ENCODE measurements around the gene ZBED4.

Gene ZBED4

GRCh38 chr22:49922484-49922883 lies 68.8 kb downstream of the ZBED4 start:
- no peak for DNase-seq

GRCh38 chr22:49922926-49923325 lies 69.3 kb downstream of the ZBED4 start:
- no peak for DNase-seq

- no peak for DNase-seq
These were observed 69.8 kb downstream of the ZBED4 start for GRCh38 chr22:49923445-49923844.

- DNase-seq, result no peak
These were observed 70.6 kb downstream of the ZBED4 start for GRCh38 chr22:49924113-49924833.

- DNase-seq, result no peak
These were observed 72.0 kb downstream of the ZBED4 start for GRCh38 chr22:49925525-49926128.

- no peak for DNase-seq
These were observed 73.3 kb downstream of the ZBED4 start for GRCh38 chr22:49926916-49927315.

GRCh38 chr22:49927483-49928184 lies 74.0 kb downstream of the ZBED4 start:
- no peak for DNase-seq

- no peak for DNase-seq
These were observed 74.5 kb downstream of the ZBED4 start for GRCh38 chr22:49928185-49928495.

- no peak for DNase-seq
These were observed 75.0 kb downstream of the ZBED4 start for GRCh38 chr22:49928555-49929210.

GRCh38 chr22:49929211-49929979 lies 75.8 kb downstream of the ZBED4 start:
- peak in 4 of 14 donors; percentile 20 to 62 (median 36) for DNase-seq

- DNase-seq, result peak in 3 of 14 donors; percentile 18 to 29 (median 23)
These were observed 76.4 kb downstream of the ZBED4 start for GRCh38 chr22:49929994-49930575.

- peak in 11 of 14 donors; percentile 16 to 74 (median 58) for DNase-seq
These were observed 77.2 kb downstream of the ZBED4 start for GRCh38 chr22:49930596-49931412.

GRCh38 chr22:49933236-49934159 lies 79.9 kb downstream of the ZBED4 start:
- peak in 10 of 14 donors; percentile 28 to 87 (median 54) for DNase-seq

GRCh38 chr22:49934160-49934890 lies 80.7 kb downstream of the ZBED4 start:
- peak in 10 of 14 donors; percentile 18 to 74 (median 42) for DNase-seq

GRCh38 chr22:49934891-49935557 lies 81.4 kb downstream of the ZBED4 start:
- DNase-seq, result peak in 7 of 14 donors; percentile 14 to 77 (median 39)

- no peak for DNase-seq
These were observed 81.9 kb downstream of the ZBED4 start for GRCh38 chr22:49935561-49935960.

GRCh38 chr22:49936018-49936972 lies 82.7 kb downstream of the ZBED4 start:
- peak in 12 of 14 donors; percentile 33 to 88 (median 52) for DNase-seq

Measured in C1 segment of cervical spinal cord (tissue), 14 donors.